Body of pancreas (tissue), 4 donors: Measurements from ENCODE around the gene CHAF1A.

ENCODE experiments used
- POLR2A ChIP-seq, 3 donors: fragments of 450-650 bp; IDR thresholded peaks; one replicate each; pipeline ENCODE4 v1.6.1; 2016; ENCODE audit warnings: antibody characterized with exemption in 3 of 3, mild to moderate bottlenecking in 2 of 3
- TF ChIP-seq, protein P1 (sequence below), 7 experiments: fragments of 450-650 bp in 4 of 7; fragments of 200-600 bp in 3 of 7; sonication (generic) in 3 of 7; IDR thresholded peaks; one replicate each; pipeline ENCODE4 v1.5.1; 2016 to 2019; ENCODE audit warnings: antibody characterized with exemption in 7 of 7

DNA sequence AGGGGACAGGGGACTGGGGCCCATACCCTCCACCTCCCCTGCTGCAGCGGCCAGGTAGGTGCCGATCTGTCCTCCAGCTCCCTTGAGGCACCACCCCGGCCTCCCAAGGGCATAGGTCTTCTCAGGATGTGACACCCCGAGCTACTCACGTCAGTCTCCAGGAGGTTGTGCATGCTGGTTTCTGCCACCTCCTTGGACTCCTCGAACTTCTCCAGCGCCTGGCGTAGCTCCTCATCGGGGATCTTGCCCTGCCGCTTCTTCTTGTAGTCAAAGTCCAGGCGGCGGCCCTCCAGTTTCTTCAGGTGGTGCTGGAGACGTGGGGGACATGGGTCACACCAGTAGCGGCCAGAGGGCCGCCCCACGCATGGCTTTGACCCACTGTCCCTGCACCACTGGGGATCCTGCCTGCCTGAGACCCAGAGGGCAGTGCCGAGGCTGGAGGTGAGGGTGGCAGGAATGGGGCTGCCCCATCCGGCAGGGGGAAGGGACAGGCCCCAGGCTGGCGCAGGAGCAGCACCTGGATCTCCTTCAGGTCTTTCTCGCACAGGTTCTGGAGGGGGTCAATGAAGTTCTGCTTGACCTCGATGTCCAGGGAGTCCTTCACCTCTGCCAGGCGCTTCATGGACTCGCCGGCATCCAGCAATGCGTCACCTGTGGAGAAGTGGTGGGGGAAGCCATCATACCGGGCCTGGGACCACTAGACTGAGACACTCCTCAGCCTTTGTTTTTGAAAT, 38.7 kb upstream of the CHAF1A start:
- TF ChIP-seq, protein P1, sequence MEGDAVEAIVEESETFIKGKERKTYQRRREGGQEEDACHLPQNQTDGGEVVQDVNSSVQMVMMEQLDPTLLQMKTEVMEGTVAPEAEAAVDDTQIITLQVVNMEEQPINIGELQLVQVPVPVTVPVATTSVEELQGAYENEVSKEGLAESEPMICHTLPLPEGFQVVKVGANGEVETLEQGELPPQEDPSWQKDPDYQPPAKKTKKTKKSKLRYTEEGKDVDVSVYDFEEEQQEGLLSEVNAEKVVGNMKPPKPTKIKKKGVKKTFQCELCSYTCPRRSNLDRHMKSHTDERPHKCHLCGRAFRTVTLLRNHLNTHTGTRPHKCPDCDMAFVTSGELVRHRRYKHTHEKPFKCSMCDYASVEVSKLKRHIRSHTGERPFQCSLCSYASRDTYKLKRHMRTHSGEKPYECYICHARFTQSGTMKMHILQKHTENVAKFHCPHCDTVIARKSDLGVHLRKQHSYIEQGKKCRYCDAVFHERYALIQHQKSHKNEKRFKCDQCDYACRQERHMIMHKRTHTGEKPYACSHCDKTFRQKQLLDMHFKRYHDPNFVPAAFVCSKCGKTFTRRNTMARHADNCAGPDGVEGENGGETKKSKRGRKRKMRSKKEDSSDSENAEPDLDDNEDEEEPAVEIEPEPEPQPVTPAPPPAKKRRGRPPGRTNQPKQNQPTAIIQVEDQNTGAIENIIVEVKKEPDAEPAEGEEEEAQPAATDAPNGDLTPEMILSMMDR (IDR thresholded peaks at IDR 0.05) = no peak
- TF ChIP-seq POLR2A (IDR thresholded peaks at IDR 0.05) = no peak
